Fibroblast of lung (primary cell): ENCODE measurements around the gene CETN3. TPM values are rescaled to one million over a fixed set of nuclear protein-coding genes. Genes with fewer than 3 reads are reported as not detected.
"Not testable (repeated sequence)": the region's sequence is repeated elsewhere in the genome, so short reads cannot be mapped to it uniquely, and the experiment has no call there.

Source experiments
- DNase-seq, 2 donors: peaks; one replicate each; pipeline versions ENCODE4 v3.0.0 to v3.0.0-alpha.2; 2010; ENCODE audit warnings: low read depth in 2 of 2
- H2AFZ ChIP-seq: 2 replicates; pipeline ENCODE4 v1.5.1; 2012; ENCODE audit warnings: low read length, control low read depth, inconsistent platforms
- H3K27ac ChIP-seq: 2 replicates; pipeline ENCODE4 v1.5.1; 2011; ENCODE audit warnings: low read length, control low read depth; ENCODE audit not compliant: insufficient read depth
- H3K27me3 ChIP-seq: 2 replicates; pipeline ENCODE4 v1.5.1; 2011; ENCODE audit warnings: mild to moderate bottlenecking, low read length; ENCODE audit not compliant: control insufficient read depth, insufficient read depth
- H3K36me3 ChIP-seq: 2 replicates; pipeline ENCODE4 v1.5.1; 2011; ENCODE audit warnings: low read length; ENCODE audit not compliant: control insufficient read depth, insufficient read depth
- H3K4me1 ChIP-seq: 2 replicates; pipeline ENCODE4 v1.5.1; 2011; ENCODE audit warnings: low read length; ENCODE audit not compliant: control insufficient read depth, insufficient read depth; ENCODE audit errors: extremely low read depth
- H3K4me2 ChIP-seq: 2 replicates; pipeline ENCODE4 v1.5.1; 2011; ENCODE audit warnings: low read length, control low read depth; ENCODE audit not compliant: insufficient read depth; ENCODE audit errors: extremely low read depth
- H3K4me3 ChIP-seq, 4 experiments: fragments of 200-600 bp in 1 of 4; sonication (generic) in 1 of 4; replicated peaks in 1 of 4; 2 replicates each; pipeline ENCODE4 v1.5.1; 2011 to 2016; ENCODE audit warnings: low read length in 4 of 4, low read depth in 3 of 4, mild to moderate bottlenecking in 3 of 4, control low read depth in 2 of 4, inconsistent platforms in 1 of 4, mixed read lengths in 1 of 4; ENCODE audit not compliant: insufficient read depth in 1 of 4; ENCODE audit errors: control extremely low read depth in 1 of 4
- H3K79me2 ChIP-seq: 2 replicates; pipeline ENCODE4 v1.5.1; 2012; ENCODE audit warnings: mild to moderate bottlenecking, low read length, inconsistent platforms; ENCODE audit not compliant: control insufficient read depth, insufficient read depth
- H3K9ac ChIP-seq: 2 replicates; pipeline ENCODE4 v1.5.1; 2011; ENCODE audit warnings: mild to moderate bottlenecking, low read length, control low read depth; ENCODE audit not compliant: insufficient read depth
- H3K9me3 ChIP-seq: 2 replicates; pipeline ENCODE4 v1.5.1; 2012; ENCODE audit warnings: low read depth, low read length; ENCODE audit not compliant: control insufficient read depth, insufficient read depth
- H4K20me1 ChIP-seq: 2 replicates; pipeline ENCODE4 v1.5.1; 2011; ENCODE audit warnings: low read length; ENCODE audit not compliant: control insufficient read depth, insufficient read depth; ENCODE audit errors: extremely low read depth
- EZH2 ChIP-seq: IDR thresholded peaks from 2 replicates; pipeline ENCODE4 v1.5.1; 2012; ENCODE audit warnings: low read length, control low read depth, mild to moderate bottlenecking; ENCODE audit errors: missing control alignments
- polyA plus RNA-seq, 2 donors: library from polyadenylated mRNA; depleted of rRNA in 1 of 2; stranded (reverse) in 1 of 2; unstranded in 1 of 2; fragments of >200 nt; gene quantifications; 2 replicates each; pipeline ENCODE4 v1.2.1, GENCODE V29; 2011 to 2012; ENCODE audit warnings: missing spikeins in 1 of 2
- total RNA-seq: library from RNA; depleted of rRNA; stranded (reverse); fragments of >200 nt; gene quantifications from 2 replicates; pipeline ENCODE4 v1.2.1, GENCODE V29; 2014
- TF ChIP-seq, protein P1 (sequence below), 2 donors: IDR thresholded peaks in 1 of 2; conservative IDR thresholded peaks in 1 of 2; 1 replicate in 1 of 2; 2 replicates in 1 of 2; pipeline ENCODE4 v1.5.1; 2011 to 2012; ENCODE audit warnings: low read length in 2 of 2, control low read depth in 1 of 2, inconsistent platforms in 1 of 2, low read depth in 1 of 2, mild to moderate bottlenecking in 1 of 2

CETN3 gene
- total and polyA plus RNA-seq, 2 donors (not counting 1 experiment from before 2014, with no cell fraction given): 14.2 to 14.9 TPM

DNA sequence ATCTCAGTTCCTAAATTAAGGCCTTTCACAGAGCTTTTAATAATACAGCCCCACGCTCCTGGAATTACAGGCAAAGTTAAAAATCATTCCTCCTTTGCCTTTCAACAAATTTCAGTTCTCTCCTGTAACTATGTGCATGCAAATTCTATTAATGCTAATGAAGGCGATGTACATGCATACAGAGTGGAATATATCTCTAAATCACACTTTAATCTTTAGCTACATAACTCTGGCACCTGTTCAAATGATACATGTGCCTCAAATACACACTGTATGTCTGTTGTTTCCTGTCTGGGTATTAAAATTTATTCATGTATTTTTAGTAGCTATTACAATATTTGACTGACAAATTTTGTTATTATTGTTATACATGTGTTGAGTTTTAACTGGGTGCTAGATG is 30.8 kb downstream of the CETN3 start:
- Histone ChIP-seq H3K27me3 (no peaks in the 10 kb centered on the region), H3K36me3 (no peaks in the 10 kb centered on the region), H3K4me2 (no peak overlapping the region), H3K9me3 (no peaks in the 10 kb centered on the region), H2AFZ (no peak overlapping the region), H3K9ac (no peak overlapping the region), H3K4me1 (no peaks in the 10 kb centered on the region), H3K4me3 (no peak overlapping the region), H3K27ac (no peak overlapping the region), H3K79me2 (no peaks in the 10 kb centered on the region), H4K20me1 (no peaks in the 10 kb centered on the region)
- DNase-seq: no peak
- no peak for TF ChIP-seq EZH2
- TF ChIP-seq, protein P1, sequence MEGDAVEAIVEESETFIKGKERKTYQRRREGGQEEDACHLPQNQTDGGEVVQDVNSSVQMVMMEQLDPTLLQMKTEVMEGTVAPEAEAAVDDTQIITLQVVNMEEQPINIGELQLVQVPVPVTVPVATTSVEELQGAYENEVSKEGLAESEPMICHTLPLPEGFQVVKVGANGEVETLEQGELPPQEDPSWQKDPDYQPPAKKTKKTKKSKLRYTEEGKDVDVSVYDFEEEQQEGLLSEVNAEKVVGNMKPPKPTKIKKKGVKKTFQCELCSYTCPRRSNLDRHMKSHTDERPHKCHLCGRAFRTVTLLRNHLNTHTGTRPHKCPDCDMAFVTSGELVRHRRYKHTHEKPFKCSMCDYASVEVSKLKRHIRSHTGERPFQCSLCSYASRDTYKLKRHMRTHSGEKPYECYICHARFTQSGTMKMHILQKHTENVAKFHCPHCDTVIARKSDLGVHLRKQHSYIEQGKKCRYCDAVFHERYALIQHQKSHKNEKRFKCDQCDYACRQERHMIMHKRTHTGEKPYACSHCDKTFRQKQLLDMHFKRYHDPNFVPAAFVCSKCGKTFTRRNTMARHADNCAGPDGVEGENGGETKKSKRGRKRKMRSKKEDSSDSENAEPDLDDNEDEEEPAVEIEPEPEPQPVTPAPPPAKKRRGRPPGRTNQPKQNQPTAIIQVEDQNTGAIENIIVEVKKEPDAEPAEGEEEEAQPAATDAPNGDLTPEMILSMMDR (conservative IDR thresholded peaks at IDR 0.05 in 1 of 2, IDR thresholded peaks at IDR 0.05 in 1 of 2; ENCODE audit: low read depth in 1 of 2, low read length in 2 of 2): no peak

DNA sequence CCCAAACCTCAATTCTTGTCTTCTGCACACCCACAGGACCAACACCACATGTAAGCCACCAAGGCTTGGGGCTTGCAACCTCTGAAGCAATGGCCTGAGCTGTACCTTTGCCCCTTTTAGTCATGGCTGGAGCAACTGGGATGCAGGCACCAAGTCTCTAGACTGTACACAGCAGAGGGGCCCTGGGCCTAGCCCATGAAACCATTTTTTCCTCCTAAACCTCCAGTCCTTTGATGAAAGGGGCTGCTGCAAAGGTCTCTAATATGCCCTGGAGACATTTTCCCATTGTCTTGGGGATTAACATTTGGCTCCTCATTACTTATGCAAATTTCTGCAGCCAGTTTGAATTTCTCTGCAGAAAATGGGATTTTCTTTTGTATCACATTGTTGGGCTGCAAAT is 38.3 kb downstream of the CETN3 start:
- H3K27ac ChIP-seq, H3K36me3 ChIP-seq, DNase-seq, H3K4me3 ChIP-seq, H3K27me3 ChIP-seq, H4K20me1 ChIP-seq, H3K9me3 ChIP-seq, H3K4me1 ChIP-seq, H3K79me2 ChIP-seq, H2AFZ ChIP-seq, H3K4me2 ChIP-seq, H3K9ac ChIP-seq: not testable (repeated sequence)

DNA sequence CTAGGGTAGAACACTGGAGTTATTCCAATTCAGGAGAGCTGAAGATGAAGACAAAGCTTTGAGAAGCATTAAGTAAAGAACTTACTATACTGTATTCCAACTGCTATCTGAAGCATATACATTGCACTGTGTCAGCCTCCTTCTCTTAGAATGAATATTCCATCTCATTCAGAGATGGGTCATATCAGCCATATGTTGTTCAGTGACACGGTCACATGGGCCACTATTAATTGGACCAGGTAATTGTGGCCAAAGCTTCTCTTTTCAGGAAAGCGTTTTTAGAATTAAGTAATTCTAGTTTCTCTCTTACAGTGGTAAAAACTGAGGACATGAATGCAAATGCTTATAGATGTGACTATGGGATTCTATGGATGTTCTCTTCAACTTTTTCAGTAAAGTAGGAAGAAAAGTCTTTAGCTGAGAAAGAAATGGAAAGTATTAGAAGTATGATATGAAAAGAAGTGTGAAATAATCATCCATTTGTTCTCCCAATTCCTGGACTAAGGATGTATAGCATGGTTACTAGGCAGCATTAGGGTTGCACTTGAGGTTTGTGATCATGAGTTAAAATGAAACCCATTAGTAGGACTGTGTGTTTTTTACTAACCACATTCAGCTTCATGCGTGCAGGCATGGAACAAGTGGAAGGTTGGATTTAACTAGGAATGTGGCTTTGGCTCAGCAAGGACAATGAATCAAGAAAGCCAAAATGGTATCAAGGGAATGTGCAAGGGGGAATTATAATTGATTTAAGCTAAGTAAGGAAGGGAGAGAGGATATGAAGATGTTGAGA is 40.9 kb downstream of the CETN3 start:
- no peaks in the 10 kb centered on the region for H3K36me3 ChIP-seq
- no peak overlapping the region for H3K9ac ChIP-seq
- no peak for TF ChIP-seq EZH2
- TF ChIP-seq, protein P1 (conservative IDR thresholded peaks at IDR 0.05 in 1 of 2, IDR thresholded peaks at IDR 0.05 in 1 of 2; ENCODE audit: low read depth in 1 of 2, low read length in 2 of 2): no peak
- DNase-seq: no peak
- H2AFZ ChIP-seq: no peak overlapping the region
- no peak overlapping the region for H3K4me3 ChIP-seq
- no peak overlapping the region for H3K4me2 ChIP-seq
- no peak overlapping the region for H3K27ac ChIP-seq
- H4K20me1 ChIP-seq: no peaks in the 10 kb centered on the region
- no peaks in the 10 kb centered on the region for H3K4me1 ChIP-seq
- H3K27me3 ChIP-seq: no peaks in the 10 kb centered on the region
- no peaks in the 10 kb centered on the region for H3K79me2 ChIP-seq
- H3K9me3 ChIP-seq: no peaks in the 10 kb centered on the region
